T-helper 2 cell (primary cell): ENCODE data around the gene MAP3K9.

ENCODE experiments used
- DNase-seq, 5 experiments: peaks; one replicate each; pipeline versions ENCODE4 v3.0.0 to v3.0.0-alpha.2; 2012 to 2022

MAP3K9 gene

DNA sequence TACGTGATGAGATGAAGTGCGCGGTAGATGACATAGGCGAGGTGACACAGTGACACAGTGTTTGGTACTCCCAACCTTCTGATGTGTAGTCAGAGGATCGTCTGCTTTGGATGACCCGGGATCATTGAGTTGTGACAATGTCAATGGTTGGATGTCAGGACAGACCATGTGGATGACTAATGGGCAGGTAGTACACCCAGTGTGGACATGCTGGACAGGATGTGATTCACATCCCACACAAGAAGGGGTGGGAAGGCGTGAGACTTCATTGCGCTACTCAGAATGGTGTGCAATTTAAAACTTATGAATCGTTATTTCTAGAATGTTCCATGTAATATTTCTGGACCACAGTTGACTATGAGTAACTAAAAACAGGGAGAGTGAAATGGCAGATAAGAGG is 23.8 kb downstream of the MAP3K9 start:
- DNase-seq, result no peak

DNA sequence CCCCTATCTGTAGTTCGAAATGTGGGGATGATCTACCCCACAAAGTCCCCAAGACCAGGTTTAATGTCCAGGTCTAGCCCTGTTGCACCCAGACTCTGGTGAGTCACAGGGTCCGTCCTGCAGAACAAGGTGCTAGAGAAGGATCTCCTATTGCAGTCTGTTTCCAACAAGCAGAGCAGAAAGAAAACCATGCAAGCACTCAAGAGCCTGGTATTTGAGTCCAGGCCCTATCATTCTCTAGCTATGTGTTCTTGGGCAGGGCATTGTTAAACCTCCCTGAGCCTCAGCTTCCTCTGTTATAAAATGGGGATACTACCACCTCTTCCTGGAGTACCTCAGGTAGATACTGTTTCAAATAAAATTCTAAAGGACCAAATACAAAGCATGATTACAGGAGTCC is 24.4 kb downstream of the MAP3K9 start:
- no peak for DNase-seq

DNA sequence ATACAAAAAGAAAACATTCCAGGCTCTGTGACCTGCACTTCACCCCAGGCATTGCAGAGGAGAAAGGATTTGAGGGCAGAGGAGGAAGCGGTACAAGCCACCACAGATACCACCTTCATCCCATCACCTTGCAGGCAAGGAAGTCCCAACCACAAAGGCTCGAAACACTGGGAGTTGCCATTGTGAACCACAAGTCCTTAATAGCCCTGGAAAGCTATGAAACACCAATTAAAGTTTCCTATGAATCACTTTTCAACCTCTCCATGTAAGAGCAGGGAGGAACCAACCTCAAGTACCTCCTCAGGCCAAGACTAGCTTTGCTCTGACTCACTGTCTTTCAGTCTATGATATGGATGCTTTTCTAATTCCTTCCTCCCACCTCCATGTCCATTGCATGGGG is 27.0 kb downstream of the MAP3K9 start:
- peak in 1 of 5 experiments; percentile 19 for DNase-seq

DNA sequence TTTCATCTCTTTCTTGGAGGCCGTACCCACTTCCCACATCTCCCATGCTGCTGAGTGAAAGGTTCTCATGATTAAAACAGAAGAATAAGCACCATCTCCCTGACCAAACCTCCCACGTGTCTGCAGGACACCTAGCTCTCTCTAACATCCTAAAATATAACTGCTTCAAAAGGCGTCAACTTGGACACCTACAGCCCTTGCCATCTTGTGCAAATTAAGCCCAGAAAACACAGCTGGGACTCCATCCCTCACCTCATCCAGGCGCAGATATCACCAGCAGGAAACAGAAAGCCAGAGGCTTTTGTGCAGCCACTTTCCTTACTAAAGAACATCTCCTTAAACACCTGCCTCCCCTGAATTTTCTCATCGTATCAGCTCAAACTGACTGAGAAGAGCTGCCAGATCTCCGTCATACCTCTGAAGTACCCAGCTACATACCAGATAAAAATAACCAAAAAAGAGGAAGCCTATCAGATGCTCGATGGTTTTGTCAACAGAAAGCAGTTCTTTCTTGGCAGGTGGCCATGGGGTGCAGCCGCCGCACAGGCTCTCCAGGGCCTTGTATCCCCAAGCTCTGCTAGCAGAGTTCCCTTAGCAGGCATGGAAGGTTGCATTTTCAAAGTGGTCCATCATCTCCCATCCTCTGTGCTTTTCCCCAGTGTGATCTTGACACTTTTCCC is 28.8 kb downstream of the MAP3K9 start:
- no peak for DNase-seq

DNA sequence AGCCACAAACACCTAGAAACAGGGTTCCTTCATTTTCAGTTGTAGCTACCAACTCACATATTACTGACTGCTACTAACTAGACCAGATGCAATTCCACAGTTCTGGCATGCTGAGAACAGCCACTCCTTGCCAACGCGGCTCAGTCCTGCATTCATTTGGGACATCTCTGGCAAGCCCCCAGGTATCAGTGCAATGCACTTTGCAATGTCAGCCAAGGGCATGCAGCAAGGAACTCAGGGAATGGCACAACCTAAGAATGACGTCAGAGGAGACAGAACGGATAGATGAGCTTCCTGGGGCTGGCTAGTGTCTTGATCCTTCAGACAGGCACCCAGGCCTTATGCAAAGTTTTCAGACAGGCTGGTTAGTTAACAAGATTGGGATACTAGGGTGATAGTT is 29.6 kb downstream of the MAP3K9 start:
- no peak for DNase-seq

DNA sequence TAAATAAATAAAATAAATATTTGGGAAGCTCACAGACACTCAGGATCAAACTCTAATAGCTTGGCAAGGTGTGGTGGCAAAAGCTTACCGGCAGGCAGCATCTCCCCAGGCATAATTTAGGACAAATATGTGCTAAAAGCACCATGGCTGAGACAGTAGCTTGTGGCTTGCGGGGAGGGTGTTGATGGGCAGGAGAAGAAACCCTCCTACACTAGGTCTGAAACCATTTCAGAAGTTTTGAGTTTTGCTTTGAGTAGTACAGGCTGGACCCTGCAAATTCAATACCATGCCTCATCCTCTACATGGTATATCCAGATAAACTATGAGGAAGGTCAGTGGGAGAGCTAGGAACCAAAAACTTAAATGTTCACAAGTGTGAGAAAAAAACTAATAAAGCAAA is 33.1 kb downstream of the MAP3K9 start:
- DNase-seq, result no peak

DNA sequence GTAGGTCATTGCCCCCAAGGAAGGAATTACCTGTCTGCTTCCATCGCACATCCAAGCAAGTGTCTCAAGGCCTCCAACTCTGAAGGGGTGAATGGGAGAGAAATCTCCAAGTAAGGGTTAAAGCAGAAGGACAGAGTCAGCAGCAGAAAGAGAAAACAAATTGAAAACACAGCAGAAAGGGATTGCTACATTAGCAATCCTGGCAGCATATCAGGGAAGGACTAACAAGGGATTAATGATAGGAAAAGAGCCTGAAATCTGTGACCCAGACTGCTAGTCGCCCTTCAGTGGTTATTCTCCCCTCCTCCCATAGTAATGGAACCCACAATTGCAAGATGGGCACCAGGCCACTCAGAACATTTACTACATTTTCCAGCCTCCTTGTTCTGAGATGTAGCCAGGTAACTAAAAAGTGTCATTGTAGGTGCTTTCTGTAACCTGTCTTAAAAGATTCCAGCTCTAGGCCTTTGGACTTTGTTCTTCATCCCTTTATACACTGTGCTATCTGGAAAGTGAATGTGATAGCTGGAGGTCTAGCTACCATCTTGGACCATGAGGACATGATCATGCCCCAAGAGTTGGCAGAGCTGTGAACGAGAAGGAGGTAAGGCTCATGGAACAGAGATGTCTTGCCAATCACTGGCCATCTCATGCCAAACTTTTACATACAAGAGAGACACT is 36.0 kb downstream of the MAP3K9 start:
- no peak for DNase-seq

DNA sequence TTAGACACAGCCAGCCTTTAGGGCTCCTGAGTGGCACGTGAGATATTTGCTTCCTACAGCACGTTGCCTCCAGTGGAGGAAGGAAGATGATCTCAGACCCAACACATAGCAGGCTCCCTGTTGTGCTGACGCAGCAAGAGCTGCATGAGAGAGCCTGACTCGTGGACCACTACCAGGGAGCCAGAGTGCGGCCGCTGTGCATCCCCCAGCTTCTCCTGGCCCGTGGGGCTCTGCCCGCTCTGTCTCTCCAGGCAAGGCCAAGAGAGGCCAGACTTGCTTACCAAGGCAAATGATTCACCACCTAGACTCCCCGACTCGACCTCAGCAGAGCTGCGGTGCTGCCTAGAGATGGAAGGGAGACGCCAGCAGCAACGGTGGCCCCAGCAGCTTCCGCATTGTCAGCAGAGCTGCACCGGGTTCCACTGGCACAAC is 37.5 kb downstream of the MAP3K9 start:
- no peak for DNase-seq

DNA sequence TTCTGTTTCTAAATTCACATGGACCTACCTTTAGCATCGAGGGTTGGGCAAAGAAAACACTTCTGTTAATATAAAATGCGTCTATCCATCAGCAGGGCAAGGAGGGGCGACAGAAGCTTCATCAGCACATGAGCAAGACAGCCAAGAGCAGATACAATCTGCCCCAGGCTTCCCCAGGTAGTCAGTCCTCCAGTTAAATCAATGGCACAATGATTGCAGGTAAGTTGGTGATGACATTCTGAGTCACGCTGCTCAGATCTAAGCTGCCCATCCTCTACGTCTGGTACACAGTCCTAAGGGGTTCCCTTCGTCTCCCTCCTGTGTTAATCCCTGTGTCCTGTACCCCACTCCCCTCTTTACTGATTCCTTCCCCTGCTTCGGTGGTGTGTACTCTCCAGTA is 38.8 kb downstream of the MAP3K9 start:
- no peak for DNase-seq

DNA sequence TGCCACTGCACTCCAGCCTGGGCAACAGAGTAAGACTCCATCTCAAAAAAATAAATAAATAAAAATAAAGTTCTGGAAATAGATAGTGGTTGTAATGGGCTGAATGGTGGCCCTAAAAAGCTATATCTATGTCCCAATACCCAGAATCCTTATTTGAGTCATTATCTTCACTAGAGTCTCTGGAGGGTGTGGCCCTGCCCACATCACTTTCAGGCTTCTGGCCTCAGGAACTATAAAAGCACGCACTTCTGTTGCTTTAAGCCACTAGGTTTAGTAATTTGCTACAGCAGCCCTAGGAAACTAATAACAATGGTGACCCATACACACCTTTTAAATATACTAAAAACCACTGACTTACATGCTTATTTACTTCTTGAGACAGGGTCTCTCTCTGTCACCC is 49.9 kb downstream of the MAP3K9 start:
- DNase-seq, result peak in 1 of 5 experiments; percentile 36

DNA sequence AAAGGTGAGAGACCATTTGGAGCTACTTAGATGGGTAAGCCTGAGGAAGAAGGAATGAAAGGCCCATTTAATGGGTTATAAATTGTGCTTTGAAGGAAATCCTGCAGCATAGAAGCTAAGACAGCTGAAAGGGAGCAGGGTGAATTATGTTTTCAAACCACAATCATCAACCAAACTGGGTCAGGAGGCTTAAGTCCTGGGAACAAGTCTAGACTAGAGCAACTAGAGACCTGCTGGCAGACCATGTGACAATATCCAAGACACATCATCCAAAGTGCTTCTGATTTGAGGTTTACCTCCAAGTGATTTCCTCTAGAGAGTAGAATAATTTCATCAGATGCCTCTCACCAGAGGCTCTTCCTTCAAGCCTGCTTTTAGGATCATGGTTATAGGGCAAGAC is 53.7 kb downstream of the MAP3K9 start:
- no peak for DNase-seq

DNA sequence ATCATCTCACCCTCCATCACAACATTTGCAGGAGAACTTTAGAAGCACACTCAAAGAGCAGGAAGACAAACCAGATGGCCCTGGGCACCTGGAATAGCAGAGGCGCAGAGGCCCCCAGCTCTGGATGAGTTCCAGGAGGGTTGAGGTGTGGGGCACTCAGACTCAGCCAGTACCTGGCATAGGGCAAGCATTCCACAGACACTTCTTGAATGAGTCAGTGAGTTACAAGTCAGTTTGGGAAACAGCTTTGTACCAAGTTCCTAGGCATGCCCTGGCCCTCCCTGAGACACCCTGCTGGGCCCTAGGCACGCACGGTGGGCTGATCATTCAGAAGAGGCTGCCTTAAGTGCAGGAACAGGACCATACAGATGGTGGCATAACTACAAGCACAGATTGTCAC is 54.3 kb downstream of the MAP3K9 start:
- no peak for DNase-seq

DNA sequence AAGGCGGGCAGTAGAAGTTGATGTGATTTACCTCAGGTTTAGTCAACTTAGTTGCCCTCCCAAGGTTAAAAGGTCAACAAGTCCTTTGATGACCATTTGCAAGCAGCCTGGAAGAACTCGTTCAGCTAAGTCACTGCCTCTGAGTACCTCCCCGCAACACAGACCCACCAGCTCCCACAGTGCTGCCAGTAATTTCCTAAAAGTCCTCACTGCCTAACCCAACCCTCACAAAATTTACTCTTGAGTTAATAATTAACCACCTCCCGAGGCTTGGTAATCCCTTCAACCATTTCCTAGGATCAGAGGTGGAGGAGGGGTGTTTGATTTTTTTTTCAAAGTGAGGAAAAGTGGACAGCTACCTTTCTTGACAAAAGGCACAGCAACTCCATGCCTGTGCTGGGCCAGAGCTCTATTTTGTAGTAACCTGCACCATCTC is 55.8 kb downstream of the MAP3K9 start:
- no peak for DNase-seq

DNA sequence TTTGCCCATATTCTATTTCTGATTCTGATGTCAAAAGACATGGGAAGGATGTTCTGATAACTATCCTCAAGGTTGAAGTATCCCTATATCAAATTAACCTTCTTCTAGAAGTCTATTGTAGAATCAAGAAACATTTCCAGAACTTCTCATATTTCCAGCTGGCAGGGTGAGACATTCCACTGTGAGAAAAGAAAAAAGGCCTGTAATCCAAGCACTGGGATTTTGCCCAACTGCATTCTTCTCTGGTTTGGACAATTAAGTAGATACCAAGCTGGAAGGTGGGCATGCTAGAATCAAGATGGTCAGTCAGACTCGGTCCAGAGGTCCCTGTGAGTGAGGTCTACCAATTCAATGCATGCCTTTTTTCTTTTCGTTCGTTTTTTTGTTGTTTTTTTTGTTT is 60.9 kb downstream of the MAP3K9 start:
- no peak for DNase-seq

DNA sequence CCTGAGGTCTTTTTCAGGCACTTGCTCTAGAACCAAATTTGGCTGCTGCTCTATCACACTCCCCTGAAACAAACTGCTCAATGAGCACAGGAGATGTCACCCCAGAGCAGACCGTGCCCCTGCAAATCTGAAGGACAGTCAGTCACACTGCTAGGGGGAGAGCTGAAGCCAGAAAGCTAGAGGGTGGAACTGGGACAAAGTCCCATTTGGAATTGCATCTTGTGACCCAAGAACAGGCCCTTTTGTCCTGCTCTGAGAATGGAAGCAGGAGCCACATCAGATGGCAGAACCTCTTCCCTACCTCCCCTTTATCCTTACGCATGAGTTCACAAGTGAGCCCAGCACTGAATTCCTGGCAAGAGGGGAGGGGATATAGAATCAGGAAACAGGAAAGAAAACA is 64.7 kb downstream of the MAP3K9 start:
- DNase-seq, result no peak

DNA sequence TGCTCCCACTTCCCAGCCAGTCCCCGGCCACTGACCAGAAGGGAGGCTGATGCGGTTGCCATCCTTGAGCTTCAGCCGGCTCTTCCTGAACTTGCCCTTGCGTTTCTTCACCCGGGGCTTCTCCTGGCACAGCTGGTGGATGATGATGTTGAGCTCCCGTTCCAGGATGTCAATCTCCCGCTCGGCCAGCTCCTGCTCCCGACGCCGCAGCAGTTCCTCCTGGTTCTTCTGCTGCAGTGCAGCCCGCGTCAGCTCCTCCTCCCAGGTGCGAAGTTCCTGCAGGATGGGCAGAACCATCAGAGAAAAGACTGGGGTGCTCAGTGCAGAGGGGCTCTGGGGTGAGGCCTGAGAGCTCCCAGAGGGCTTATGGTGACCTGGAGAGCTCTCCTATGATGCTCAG is 67.0 kb downstream of the MAP3K9 start:
- no peak for DNase-seq

DNA sequence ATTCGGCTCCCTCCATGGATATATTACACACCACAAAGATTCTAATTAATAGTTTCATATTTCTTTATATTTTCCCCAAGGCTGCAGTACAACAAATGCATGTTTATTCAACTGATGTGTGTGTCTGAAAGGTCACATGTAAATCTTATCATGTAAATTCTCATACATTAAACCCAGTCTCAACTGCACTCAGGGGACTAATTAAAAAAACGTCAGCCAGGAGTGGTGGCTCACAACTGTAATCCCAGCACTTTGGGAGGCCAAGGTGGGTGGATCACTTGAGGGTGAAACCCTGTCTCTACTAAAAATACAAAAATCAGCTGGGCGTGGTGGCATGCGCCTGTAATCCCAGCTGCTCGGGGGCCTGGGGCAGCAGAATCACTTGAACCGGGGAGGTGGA is 67.8 kb downstream of the MAP3K9 start:
- DNase-seq, result no peak

DNA sequence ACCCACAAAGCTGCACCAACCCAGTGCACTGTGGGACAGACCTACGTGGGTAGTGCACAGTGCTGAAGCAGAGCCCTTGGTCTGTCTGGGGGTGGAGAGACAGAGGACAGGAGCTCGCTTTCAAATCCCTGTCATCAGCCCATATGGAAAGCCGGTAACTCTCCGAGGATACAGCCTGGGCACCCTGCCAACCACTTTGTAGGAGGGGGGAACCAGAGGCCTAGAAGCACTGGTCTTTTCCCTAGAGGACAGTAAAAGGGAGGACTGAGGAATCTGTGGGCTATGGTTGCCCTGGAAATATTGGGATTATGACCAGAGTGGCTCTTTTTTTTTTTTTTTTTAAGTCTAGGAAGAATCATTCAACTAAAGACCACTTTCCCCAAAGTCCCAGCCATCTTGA is 74.3 kb downstream of the MAP3K9 start:
- DNase-seq, result no peak

DNA sequence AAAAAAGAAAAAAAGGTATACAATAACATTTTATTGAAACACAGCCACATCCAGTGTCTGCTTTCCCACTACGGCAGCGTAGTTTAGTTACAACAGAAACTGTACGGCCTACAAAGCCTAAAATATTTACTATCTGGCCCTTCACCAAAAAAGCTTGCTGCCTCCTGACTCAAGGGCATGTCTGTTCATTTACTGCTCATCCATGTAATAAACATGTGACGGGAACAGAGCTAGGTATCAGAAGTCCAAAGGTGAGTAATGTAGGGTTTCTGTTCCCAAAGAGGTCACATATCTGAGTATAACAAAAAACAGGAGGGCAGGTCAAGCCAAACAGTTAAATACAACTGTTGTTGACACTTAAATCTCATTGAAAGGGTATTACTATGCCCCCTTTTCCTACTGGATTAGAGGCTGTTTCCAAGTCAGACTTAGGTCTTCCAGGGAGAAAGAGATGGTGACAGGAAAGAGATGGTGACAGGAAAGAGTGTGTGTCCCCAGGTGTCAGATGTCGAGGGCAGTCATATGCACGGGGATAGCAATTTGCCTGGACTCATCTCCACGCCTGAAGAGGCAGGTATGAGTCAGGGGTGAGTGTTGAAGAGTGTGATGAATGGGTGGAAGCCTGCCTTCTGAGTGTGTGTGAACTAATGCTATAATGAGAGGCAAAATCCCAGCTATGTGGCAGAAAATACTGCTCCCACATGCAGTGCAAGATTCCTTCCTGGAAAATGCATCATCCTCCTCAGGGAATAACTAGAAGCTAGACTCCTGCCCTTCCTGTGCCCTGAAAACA is 77.7 kb downstream of the MAP3K9 start:
- no peak for DNase-seq

DNA sequence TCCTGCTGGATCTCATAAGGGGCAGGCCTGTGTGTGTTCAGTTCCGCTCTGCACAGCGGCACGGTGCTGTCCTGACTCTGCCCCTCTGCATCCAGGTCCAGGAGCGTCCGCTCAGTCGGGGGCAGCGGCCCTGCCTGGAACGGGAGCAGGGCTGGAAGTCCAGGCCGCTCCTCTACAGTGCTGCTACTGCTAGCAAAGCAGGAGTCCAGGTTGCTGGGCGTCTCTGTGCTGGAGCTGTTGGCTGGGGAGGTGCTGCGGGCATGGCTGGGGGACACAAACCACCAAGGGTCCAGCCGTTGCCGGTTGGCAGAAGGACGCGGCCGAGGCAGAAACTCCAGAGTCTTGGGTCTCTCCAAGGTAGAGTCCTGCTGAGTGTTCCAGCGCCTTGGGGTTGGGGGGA is 78.9 kb downstream of the MAP3K9 start:
- no peak for DNase-seq

DNA sequence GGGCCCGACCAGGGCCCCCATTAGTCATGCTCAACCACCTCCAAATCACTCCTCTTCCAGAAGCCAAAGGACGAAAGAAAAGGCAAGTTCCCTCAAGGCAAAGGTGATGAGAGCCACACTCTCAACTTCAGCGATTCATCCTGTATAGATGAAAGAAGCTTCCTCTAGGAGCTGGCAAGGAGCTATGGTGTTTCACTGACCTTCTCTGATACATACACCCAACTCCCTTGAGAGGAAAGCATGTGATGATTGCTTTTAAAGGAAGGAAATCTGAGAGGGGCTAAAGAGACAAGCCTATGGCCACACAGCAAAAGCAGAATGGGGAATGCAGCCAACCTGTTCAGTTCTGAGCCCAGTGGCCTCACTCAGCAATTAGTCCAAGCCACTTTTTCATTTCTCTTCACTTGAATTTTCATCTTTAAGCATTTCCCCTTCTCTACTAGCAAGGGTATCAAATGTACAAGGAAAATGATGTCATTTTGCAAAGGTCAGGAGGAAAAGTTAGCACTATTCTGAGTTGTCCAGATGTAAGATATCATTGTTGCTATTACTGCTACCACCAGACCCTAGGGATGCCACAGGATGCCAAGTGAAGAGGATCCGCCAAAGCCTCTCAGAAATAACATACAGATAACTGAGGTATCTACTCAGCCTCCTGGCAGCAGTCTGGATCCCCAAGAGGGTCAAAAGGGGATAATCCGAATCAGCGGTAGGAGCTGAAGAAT is 82.5 kb downstream of the MAP3K9 start:
- DNase-seq, result no peak

DNA sequence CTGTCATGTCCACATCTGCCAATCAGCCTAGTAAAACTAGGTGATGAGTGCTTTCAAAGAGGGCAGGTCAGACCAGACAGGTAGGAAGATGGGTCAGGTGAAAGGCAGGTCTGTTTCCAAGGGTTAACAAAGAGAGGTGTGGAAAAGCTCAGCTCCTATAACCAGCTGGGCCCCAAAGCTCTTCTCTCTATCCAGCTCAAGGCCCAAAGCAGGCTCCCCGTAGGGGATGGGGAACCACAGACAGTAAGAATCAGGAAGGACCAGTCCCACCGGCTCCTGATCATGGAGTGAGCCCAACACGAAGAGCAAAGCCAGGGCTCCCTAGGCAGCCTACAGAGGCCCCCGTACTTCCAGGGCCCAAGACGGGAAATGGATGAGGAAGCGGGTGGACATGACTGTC is 84.4 kb downstream of the MAP3K9 start:
- DNase-seq, result no peak

DNA sequence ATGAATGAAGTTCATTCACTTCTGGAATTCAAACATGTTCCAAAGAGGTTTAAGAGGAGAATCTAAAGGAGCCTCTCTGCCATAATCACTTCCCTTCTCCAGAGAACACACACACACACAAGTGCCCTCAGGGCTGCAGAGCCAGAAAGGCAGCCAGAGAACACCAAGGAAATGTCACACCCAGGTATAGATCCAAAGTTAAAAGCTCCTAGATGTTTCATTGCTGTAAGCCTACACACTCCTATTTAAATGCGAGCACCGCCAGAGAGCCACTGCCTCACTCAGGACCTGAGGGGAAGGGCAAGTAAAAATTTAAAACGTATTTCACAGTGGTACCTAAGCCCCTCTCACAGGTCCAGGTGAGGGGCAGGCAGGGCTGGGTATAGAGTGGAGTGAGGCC is 85.2 kb downstream of the MAP3K9 start:
- DNase-seq, result no peak
